Hematopoietic multipotent progenitor cell treated with erythropoietin and hydrocortisone succinate and interleukin-3 and kit ligand, for 17 days (in vitro differentiated cells): ENCODE data around the gene EMC8.

Source experiments
- DNase-seq: peaks from one replicate; pipeline ENCODE4 v3.0.0-alpha.2; 2015; ENCODE audit warnings: low spot score

The EMC8 gene

GRCh38 chr16:85730186-85730465, 69.2 kb downstream of the EMC8 start:
- no peak for DNase-seq

- no peak for DNase-seq
Measured at GRCh38 chr16:85729452-85730185, 69.7 kb downstream of the EMC8 start.

- DNase-seq = no peak
Measured at GRCh38 chr16:85728879-85729278, 70.5 kb downstream of the EMC8 start.
